MG63 (cell line): ENCODE measurements around the gene INPP4B. TPM values are rescaled to one million over a fixed set of nuclear protein-coding genes. Genes with fewer than 3 reads are reported as not detected.
A peak's percentile ranks its signal among the peaks of the same experiment; 100 is the strongest.

ENCODE experiments used
- DNase-seq: peaks from one replicate; pipeline ENCODE4 v3.0.0-alpha.2; 2020
- H3K27me3 ChIP-seq: fragments of 250-450 bp; sonication (Bioruptor Pico); 2 replicates; pipeline ENCODE4 v1.5.1; 2020; ENCODE audit warnings: mild to moderate bottlenecking, moderate library complexity
- H3K36me3 ChIP-seq: fragments of 250-450 bp; sonication (Bioruptor Pico); 2 replicates; pipeline ENCODE4 v1.5.1; 2020; ENCODE audit warnings: mild to moderate bottlenecking, moderate library complexity
- H3K4me3 ChIP-seq: fragments of 250-450 bp; sonication (Bioruptor Pico); 2 replicates; pipeline ENCODE4 v1.5.1; 2020; ENCODE audit warnings: mild to moderate bottlenecking, moderate library complexity
- H3K9me3 ChIP-seq: fragments of 250-450 bp; sonication (Bioruptor Pico); 2 replicates; pipeline ENCODE4 v1.5.1; 2020; ENCODE audit warnings: mild to moderate bottlenecking, moderate library complexity
- total RNA-seq: library from RNA; depleted of rRNA; stranded (reverse); fragments of >200 nt; shearing (Covaris generic); gene quantifications from 2 replicates; pipeline ENCODE4 v1.2.3, GENCODE V29; 2014; ENCODE audit warnings: low replicate concordance

INPP4B gene
- total RNA-seq, 1 experiment from 2014 or later: 4.0 TPM

DNA sequence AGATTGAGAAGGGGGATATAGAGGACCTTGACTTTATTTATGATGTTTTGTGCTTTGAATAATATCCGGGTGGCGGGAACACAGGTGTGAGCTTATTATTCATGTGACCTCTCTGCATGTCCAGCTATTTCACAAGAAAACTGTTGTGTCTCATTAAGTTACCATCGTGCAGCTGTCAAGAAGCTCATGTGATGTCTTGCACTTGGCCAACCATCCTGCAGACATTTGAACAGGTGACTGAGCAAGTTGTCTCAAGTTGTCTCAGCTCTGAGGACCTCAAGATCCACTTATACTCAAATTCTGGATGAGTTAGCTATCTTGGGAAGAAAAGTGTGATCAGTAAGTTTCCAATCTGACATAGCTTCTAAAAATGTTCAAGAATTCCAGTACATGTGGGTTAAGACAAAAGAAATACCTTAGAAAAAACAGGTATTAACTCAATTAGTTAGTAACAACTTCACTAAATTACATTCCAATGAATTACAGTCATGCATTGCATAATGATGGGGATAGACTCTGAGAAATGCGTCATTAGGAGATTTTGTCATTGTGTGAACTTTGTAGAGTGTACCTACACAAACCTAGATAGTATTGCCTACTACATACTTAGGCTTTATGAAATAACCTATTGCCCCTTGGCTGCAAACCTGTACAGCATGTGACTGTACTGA lies 462.2 kb downstream of the INPP4B start:
- Histone ChIP-seq H3K9me3 (no peaks in the 10 kb centered on the region), H3K36me3 (no peaks in the 10 kb centered on the region), H3K4me3 (no peak overlapping the region), H3K27me3 (no peaks in the 10 kb centered on the region)
- no peak for DNase-seq

DNA sequence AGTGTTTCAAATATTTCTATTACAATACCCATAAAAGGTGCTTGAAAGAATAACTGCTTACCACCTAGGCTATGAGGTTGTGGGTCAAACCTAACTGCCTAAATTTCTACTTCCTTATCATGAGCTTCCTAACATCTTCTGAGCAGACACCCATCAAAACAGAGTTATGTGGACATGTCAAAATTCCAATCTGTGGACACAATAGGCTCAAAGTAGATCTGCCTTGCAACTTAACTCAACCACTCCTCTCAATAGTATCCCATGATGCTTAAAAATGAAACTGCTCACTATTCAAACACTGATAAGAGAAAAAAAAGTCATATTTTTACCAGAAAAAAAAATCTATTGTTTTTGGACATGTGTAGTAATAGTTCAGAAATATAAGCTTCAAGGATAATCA lies 462.7 kb downstream of the INPP4B start:
- no peaks in the 10 kb centered on the region for H3K27me3 ChIP-seq
- H3K36me3 ChIP-seq: no peaks in the 10 kb centered on the region
- DNase-seq: no peak
- H3K9me3 ChIP-seq: no peaks in the 10 kb centered on the region
- H3K4me3 ChIP-seq: no peak overlapping the region

- H3K4me3 ChIP-seq: no peak overlapping the region
- no peak for DNase-seq
- H3K36me3 ChIP-seq: no peaks in the 10 kb centered on the region
- H3K27me3 ChIP-seq: no peaks in the 10 kb centered on the region
- no peaks in the 10 kb centered on the region for H3K9me3 ChIP-seq
These were observed 466.0 kb downstream of the INPP4B start for GRCh38 chr4:142380052-142380602.

DNA sequence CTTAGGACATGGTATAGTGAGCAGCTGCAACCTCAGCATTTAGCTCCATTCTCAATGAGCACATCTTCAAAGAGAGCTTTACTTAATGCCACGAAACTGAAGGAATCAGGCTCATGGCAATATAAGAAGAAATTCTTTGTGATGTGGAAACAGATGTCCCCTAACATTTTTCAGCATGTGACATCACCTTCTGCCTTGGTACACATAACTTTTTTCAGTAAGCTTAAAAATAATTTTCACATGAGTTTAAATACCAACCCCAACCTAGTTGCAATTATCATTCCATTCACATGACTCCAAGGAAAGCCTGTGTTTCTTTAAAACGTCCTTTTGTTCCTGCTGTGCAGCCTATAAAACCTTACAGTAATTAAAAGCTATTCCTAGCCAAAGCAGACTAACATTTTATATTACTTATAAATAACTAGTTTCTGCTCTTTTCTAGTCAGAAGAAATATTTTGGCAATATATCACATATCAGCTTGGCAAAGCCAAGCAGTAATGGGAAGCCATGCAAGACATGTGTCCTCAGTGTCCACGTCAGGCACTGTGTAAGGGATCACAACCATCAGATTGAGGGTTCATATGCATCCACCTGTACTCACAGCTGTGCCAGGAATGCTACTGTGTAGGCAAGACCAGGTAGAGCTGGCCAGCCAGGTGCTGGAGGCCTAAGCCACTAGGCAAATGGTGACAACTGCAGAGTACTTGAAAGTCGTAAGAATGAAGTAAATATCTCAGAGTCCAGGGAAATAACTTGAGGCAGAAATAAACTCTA lies 466.6 kb downstream of the INPP4B start:
- Histone ChIP-seq H3K27me3 (no peaks in the 10 kb centered on the region), H3K4me3 (no peak overlapping the region), H3K9me3 (no peaks in the 10 kb centered on the region), H3K36me3 (no peaks in the 10 kb centered on the region)
- peak; percentile 1 for DNase-seq

GRCh38 chr4:142378179-142378578 lies 467.9 kb downstream of the INPP4B start:
- Histone ChIP-seq H3K4me3 (no peak overlapping the region), H3K27me3 (no peaks in the 10 kb centered on the region), H3K9me3 (no peaks in the 10 kb centered on the region), H3K36me3 (no peaks in the 10 kb centered on the region)
- no peak for DNase-seq

GRCh38 chr4:142377342-142378091 lies 468.6 kb downstream of the INPP4B start:
- no peak overlapping the region for H3K4me3 ChIP-seq
- DNase-seq: no peak
- no peaks in the 10 kb centered on the region for H3K9me3 ChIP-seq

DNA sequence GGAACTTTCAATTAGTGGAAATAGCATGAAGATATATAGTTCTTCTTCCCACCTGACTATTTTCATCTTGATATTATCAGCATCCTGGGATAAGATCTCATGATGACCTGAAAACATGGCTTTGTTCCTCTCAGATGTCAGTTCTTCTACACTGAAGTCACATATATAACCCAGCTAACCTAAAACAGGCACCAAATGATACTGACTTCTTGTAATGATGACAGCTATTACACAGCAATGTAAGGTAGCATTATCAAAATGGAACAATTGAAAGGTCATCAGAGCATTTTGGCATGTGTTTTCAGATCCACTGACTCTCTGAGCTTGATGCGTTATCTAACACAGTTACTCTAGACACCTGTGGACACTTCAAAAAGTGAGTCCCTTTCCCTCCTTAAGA lies 469.9 kb downstream of the INPP4B start:
- Histone ChIP-seq H3K36me3 (no peaks in the 10 kb centered on the region), H3K4me3 (no peak overlapping the region), H3K9me3 (no peaks in the 10 kb centered on the region)

More at GRCh38 chr4:142377342-142378091, 468.6 kb downstream of the INPP4B start:
- H3K27me3 ChIP-seq: no peaks in the 10 kb centered on the region
- H3K36me3 ChIP-seq: no peaks in the 10 kb centered on the region

DNA sequence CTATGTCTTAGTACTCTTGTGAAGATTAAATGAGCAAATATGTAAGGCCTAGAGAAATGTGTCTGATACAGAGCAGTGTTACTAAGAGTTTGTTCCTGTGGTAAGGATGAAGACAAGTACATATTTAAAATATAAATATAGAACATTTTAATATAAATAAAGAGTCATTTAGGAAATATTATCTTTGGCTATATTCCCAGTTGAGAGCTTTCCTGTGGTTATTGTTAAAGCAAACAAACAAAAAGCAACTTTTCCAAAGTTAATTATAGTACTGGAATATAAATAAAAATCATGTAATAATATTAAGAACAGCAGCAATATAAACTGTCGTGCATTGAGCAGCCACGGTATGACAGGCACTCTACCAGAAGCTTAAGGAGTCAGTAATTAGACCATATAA lies 472.5 kb downstream of the INPP4B start:
- H3K36me3 ChIP-seq: no peaks in the 10 kb centered on the region

More for the DNA sequence above, 469.9 kb downstream of the INPP4B start:
- no peaks in the 10 kb centered on the region for H3K27me3 ChIP-seq
- DNase-seq: no peak

GRCh38 chr4:142372530-142373260 lies 473.4 kb downstream of the INPP4B start:
- no peaks in the 10 kb centered on the region for H3K9me3 ChIP-seq
- H3K4me3 ChIP-seq: no peak overlapping the region
- no peak for DNase-seq
- no peaks in the 10 kb centered on the region for H3K36me3 ChIP-seq
- no peaks in the 10 kb centered on the region for H3K27me3 ChIP-seq

More for the DNA sequence above, 472.5 kb downstream of the INPP4B start:
- Histone ChIP-seq H3K4me3 (no peak overlapping the region), H3K9me3 (no peaks in the 10 kb centered on the region), H3K27me3 (no peaks in the 10 kb centered on the region)
- peak; percentile 7 for DNase-seq

DNA sequence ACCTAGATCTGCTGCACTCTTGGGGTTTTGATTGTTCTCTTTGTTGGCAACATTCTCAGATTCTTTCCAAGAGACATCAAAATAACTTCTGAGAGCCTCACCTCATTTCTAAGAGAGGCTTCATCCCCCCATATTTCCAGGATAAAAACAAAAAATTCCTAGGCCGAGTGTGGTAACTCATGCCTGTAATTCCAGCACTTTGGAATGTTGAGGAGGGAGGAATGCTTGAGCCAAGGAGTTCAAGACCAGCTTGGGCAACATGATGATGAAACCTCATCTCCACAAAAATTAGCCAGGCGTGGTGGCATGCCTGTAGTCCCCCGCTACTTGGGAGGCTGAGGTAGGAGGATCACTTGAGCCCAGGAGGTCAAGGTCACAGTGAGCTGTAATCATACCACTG lies 477.0 kb downstream of the INPP4B start:
- Histone ChIP-seq H3K4me3 (no peak overlapping the region), H3K9me3 (no peaks in the 10 kb centered on the region), H3K27me3 (no peaks in the 10 kb centered on the region), H3K36me3 (no peaks in the 10 kb centered on the region)
- no peak for DNase-seq

DNA sequence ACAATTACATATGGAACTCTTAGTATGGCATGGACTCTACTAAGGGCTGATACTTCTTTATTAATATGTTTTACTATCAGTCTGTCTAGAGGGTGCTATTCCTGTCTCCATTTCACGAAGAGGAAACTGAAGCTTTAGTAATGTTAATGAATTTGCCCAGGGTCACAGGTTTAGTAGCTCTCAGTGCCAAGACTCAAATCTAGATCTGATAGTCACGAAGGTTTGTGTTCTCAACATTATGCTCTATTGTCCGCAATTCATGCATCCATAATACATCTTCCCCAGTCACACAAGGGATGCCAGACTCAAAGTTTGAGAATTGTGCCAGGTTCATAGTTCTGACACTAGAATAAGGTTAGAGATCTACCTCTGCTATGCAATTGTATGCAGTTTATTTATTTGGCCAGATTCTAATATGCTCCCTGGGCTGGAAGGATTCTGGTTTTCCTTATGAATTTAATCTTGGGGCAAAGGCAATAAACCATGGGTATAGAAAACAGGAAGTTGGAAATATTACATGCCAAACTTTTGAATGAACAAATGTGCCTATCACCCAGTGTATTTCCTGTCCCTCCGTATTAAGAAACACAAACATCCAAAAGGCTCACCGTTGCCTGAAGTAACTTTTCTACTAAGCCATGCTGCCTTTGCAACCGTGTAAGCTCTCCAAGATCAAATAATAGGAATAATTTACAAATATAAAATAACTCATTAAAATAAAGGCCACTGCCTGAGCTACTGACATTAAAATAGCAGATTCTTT lies 478.5 kb downstream of the INPP4B start:
- no peak overlapping the region for H3K4me3 ChIP-seq
- DNase-seq: no peak
- no peaks in the 10 kb centered on the region for H3K27me3 ChIP-seq
- H3K9me3 ChIP-seq: no peaks in the 10 kb centered on the region
- H3K36me3 ChIP-seq: no peaks in the 10 kb centered on the region

DNA sequence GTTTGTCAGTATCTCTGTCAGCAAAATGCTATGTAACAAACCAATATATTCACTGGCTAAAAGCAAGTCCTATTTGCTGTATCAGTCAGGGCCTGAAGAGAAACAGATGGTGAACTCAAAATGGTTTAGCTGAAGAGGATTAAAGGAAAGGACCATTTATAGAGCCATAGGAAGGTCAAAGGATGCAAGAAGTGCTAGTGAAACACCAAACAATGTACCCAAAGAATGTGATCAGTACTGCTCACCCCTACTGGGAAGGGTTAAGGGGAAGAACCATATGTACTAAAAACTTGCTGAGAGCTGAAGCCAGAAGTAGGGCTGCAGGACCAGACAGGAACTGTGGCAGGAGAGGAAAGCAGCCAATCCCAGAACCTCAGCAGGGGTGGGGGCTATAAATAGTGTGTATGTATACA lies 479.3 kb downstream of the INPP4B start:
- Histone ChIP-seq H3K27me3 (no peaks in the 10 kb centered on the region), H3K9me3 (no peaks in the 10 kb centered on the region), H3K4me3 (no peak overlapping the region), H3K36me3 (no peaks in the 10 kb centered on the region)
- DNase-seq: no peak

DNA sequence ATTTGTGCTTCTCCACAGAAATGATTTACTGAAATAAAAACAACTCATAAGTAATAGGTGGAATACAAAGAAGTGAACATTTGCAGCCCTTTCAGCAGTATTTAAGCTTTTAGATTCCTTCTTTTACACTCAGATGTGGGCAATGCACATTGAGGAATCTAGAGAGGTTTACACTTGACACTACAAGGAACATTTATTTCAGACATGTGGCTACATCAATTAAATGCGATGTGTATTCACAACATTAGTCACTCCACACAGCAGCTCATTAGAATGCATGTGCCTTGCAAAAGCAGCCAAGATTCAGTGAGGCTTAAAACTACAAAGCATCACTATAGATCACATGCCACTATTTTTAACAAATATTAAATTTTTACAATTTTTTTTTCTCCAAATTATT lies 480.7 kb downstream of the INPP4B start:
- Histone ChIP-seq H3K27me3 (no peaks in the 10 kb centered on the region), H3K36me3 (no peaks in the 10 kb centered on the region), H3K4me3 (no peak overlapping the region), H3K9me3 (no peaks in the 10 kb centered on the region)
- DNase-seq: no peak

- DNase-seq: no peak
- no peaks in the 10 kb centered on the region for H3K9me3 ChIP-seq
- H3K27me3 ChIP-seq: no peaks in the 10 kb centered on the region
- no peak overlapping the region for H3K4me3 ChIP-seq
- H3K36me3 ChIP-seq: no peaks in the 10 kb centered on the region
These were observed 482.4 kb downstream of the INPP4B start for GRCh38 chr4:142363686-142364085.

DNA sequence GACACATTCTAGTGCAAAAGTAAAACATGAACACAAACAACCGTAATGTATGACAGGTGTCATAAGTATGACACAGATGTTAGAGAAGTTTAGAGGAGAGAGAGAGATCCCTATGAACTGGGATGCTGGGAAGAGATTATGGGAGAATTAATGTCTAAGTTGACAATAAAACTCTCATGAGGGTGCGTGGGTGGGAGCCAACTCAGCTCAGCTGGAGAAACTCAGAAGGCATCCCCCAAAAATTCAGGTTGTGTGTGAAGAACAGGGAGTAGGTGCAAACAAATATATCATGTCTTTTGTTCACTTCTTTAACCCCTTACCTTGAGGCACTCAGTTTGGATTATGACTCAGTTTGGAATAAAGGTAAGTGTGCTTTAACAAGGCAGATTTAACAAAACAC lies 484.1 kb downstream of the INPP4B start:
- no peaks in the 10 kb centered on the region for H3K9me3 ChIP-seq
- H3K36me3 ChIP-seq: no peaks in the 10 kb centered on the region
- H3K27me3 ChIP-seq: no peaks in the 10 kb centered on the region
- H3K4me3 ChIP-seq: no peak overlapping the region
- DNase-seq: no peak

GRCh38 chr4:142360657-142361056 lies 485.4 kb downstream of the INPP4B start:
- Histone ChIP-seq H3K27me3 (no peaks in the 10 kb centered on the region), H3K9me3 (no peaks in the 10 kb centered on the region), H3K4me3 (no peak overlapping the region), H3K36me3 (no peaks in the 10 kb centered on the region)
- DNase-seq: no peak
